ENCODE measurements around the gene DDT.
"Not testable (repeated sequence)": the region's sequence is repeated elsewhere in the genome, so short reads cannot be mapped to it uniquely, and the experiment has no call there.

DNA sequence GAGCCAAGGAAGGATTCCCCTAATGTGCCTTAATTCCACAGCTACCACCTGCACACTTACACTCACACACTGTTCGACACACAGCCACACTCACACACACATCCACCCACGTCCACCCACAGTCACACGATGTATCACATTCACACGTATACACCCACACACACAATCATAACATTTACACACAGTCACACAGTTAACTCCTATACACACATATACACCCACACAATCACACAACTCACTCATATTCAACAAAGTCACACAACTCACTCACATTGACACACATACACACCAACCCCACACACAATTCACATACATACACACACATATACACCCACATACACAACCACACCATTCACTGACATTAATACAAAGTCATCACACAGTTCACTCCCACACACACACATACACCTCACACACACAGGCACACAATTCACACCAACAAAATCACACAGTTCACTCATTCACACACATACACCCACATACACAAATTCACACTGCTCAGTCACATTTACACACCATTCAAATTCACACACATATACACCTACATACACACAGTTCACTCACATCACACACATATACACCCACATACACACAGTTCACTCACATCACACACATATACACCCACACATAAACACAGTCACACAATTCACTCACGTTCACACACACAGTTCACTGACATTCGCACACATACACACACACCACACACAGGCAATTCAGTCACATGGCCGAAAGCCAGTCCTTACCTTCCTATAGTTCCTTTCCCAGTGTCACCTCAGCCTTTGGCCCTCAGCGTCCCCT is 19.8 kb downstream of the DDT start:
- TF ChIP-seq CTCF (IDR thresholded peaks at IDR 0.05); REST (IDR thresholded peaks at IDR 0.05; ENCODE audit: insufficient read depth in 1 of 2, low read depth in 2 of 2, low read length in 1 of 2): not testable (repeated sequence)
